SK-N-SH (cell line): ENCODE data around the gene CRTC2.

Source experiments
- CTCF ChIP-seq: fragments of 200-600 bp; sonication (generic); IDR thresholded peaks from 2 replicates; pipeline ENCODE4 v1.6.1; 2017; ENCODE audit warnings: antibody characterized with exemption, mild to moderate bottlenecking, moderate library complexity
- EZH2phosphoT487 ChIP-seq: fragments of 200-600 bp; sonication (generic); IDR thresholded peaks from 2 replicates; pipeline ENCODE4 v1.6.1; 2017; ENCODE audit warnings: low read depth, mixed run types, mild to moderate bottlenecking, antibody characterized with exemption, moderate library complexity, borderline replicate concordance
- GABPA ChIP-seq: IDR thresholded peaks from 2 replicates; pipeline ENCODE4 v1.4.0; 2012; ENCODE audit warnings: low read depth, mild to moderate bottlenecking
- NFIC ChIP-seq: IDR thresholded peaks from 2 replicates; pipeline ENCODE4 v1.4.0; 2012; ENCODE audit warnings: borderline replicate concordance
- TEAD4 ChIP-seq: IDR thresholded peaks from 2 replicates; pipeline ENCODE4 v1.4.0; 2012; ENCODE audit warnings: mild to moderate bottlenecking, borderline replicate concordance; ENCODE audit not compliant: insufficient read depth

GRCh38 chr1:153926405-153926804 is 32.0 kb downstream of the CRTC2 start:
- TF ChIP-seq CTCF (no peak), EZH2phosphoT487 (no peak), GABPA (no peak), TEAD4 (no peak), NFIC (no peak)
